GM19351 (cell line): ENCODE measurements around the gene SYNGR1.

Source experiments
- ATAC-seq: cut with Tn5 transposase; IDR thresholded peaks from one replicate; pipeline ENCODE4 v1.9.1; 2021; ENCODE audit warnings: mild to moderate bottlenecking, moderate library complexity; ENCODE audit not compliant: unreplicated experiment

Gene SYNGR1

GRCh38 chr22:39349967-39350726 is at the start of gene SYNGR1:
Gene SYNGR1 (plus strand): TSS chr22:39349991. CDS start chr22:39350011, 20 bp downstream.
- ATAC-seq: no peak

- ATAC-seq: no peak
Measured at GRCh38 chr22:39300186-39300830, 49.5 kb upstream of the SYNGR1 start.

GRCh38 chr22:39301108-39301507 is 48.7 kb upstream of the SYNGR1 start:
- no peak for ATAC-seq

- no peak for ATAC-seq
Measured at GRCh38 chr22:39301926-39302325, 47.9 kb upstream of the SYNGR1 start.

GRCh38 chr22:39302431-39302960 is 47.3 kb upstream of the SYNGR1 start:
- no peak for ATAC-seq

- no peak for ATAC-seq
Measured at GRCh38 chr22:39303358-39303757, 46.4 kb upstream of the SYNGR1 start.

- ATAC-seq: no peak
Measured at GRCh38 chr22:39303892-39304671, 45.7 kb upstream of the SYNGR1 start.

GRCh38 chr22:39306456-39307361 is 43.1 kb upstream of the SYNGR1 start:
- no peak for ATAC-seq

- no peak for ATAC-seq
Measured at GRCh38 chr22:39308614-39309363, 41.0 kb upstream of the SYNGR1 start.

- no peak for ATAC-seq
Measured at GRCh38 chr22:39309364-39309861, 40.4 kb upstream of the SYNGR1 start.

GRCh38 chr22:39309881-39310714 is 39.7 kb upstream of the SYNGR1 start:
- ATAC-seq: no peak

GRCh38 chr22:39311592-39312400 is 38.0 kb upstream of the SYNGR1 start:
- ATAC-seq: no peak

- no peak for ATAC-seq
Measured at GRCh38 chr22:39312410-39312809, 37.4 kb upstream of the SYNGR1 start.

- no peak for ATAC-seq
Measured at GRCh38 chr22:39313258-39314001, 36.4 kb upstream of the SYNGR1 start.

- no peak for ATAC-seq
Measured at GRCh38 chr22:39314251-39314971, 35.4 kb upstream of the SYNGR1 start.

GRCh38 chr22:39315389-39315788 is 34.4 kb upstream of the SYNGR1 start:
- ATAC-seq: no peak
